ENCODE measurements around the gene PRKCQ. TPM values are rescaled to one million over a fixed set of nuclear protein-coding genes. Genes with fewer than 3 reads are reported as not detected.

The PRKCQ gene
- total and polyA plus RNA-seq, 2 of the 8 experiments (the other 6 are each of a cell fraction or from before 2014, with no cell fraction given), result 9.1 to 22.6 TPM

DNA sequence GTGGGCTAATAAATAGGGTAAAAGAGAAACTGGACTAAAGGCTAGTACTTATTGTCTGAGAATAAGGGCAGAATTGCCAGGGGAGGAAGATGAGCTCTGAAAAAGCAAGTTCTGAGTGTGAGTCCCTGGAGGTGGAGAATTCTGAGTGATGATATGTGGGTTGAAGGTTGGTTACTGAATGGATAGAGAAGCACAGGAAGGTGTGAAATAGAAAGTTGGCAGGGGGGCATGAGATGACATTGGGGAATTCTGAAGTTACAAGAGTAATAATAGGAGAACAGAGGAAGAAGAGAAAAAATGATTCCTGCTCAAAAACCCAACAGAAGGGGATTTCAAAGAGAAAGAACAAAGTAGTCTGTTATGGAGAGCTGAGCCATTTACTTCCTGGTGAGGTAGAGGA is 76.9 kb downstream of the PRKCQ start:
- Histone ChIP-seq H2AFZ (ENCODE audit: low read length) (no peak overlapping the region), H2BK5ac (ENCODE audit: low read depth, low read length) (no peak overlapping the region), H3K27ac (ENCODE audit: low read depth, low read length) (no peak overlapping the region), H4K20me1 (replicated peaks in 1 of 2; ENCODE audit: control insufficient read depth in 1 of 2, insufficient read depth in 2 of 2, low read length in 2 of 2) (no peaks in the 10 kb centered on the region), H2BK120ac (replicated peaks; ENCODE audit: low read depth, low read length) (no peak overlapping the region), H2BK20ac (ENCODE audit: low read length) (no peak overlapping the region), H2BK15ac (ENCODE audit: low read length) (no peak overlapping the region), H3K14ac (ENCODE audit: insufficient read length) (no peak overlapping the region), H3K36me3 (ENCODE audit: control insufficient read depth in 2 of 4, insufficient read depth in 4 of 4, low read length in 3 of 4) (no peaks in the 10 kb centered on the region; a peak in 2 of 8 replicates), H3K4me3 (ENCODE audit: extremely low read depth in 1 of 4, insufficient read depth in 2 of 4, low read depth in 3 of 4, low read length in 4 of 4) (no peak overlapping the region), H3K4me2 (ENCODE audit: insufficient read depth in 1 of 2, low read depth in 2 of 2, low read length in 2 of 2) (no peak overlapping the region), H3K23ac (ENCODE audit: insufficient read length) (no peak overlapping the region), H3K23me2 (ENCODE audit: low read depth, low read length) (no peaks in the 10 kb centered on the region), H3K4me1 (replicated peaks in 1 of 4; ENCODE audit: control insufficient read depth in 3 of 4, insufficient read depth in 4 of 4, low read length in 3 of 4) (no peaks in the 10 kb centered on the region), H4K5ac (ENCODE audit: insufficient read length, low read depth, low read length) (no peak overlapping the region), H3K27me3 (replicated peaks in 1 of 4; ENCODE audit: control insufficient read depth in 3 of 4, extremely low read depth in 1 of 4, insufficient read depth in 3 of 4, low read length in 3 of 4) (no peaks in the 10 kb centered on the region), H3K18ac (ENCODE audit: extremely low read depth, low read length) (no peak overlapping the region), H2AK5ac (ENCODE audit: low read depth, low read length) (no peak overlapping the region), H3K4ac (replicated peaks; ENCODE audit: insufficient read length, low read depth, low read length) (no peak overlapping the region), H3K56ac (replicated peaks; ENCODE audit: insufficient read length, low read depth, low read length) (no peak overlapping the region), H3K79me1 (ENCODE audit: low read depth, low read length) (no peaks in the 10 kb centered on the region), H2BK12ac (ENCODE audit: low read depth, low read length) (no peak overlapping the region), H4K8ac (ENCODE audit: extremely low read depth, insufficient read depth, low read length) (no peak overlapping the region), H4K91ac (replicated peaks; ENCODE audit: insufficient read length, low read length) (no peak overlapping the region), H3K9me3 (ENCODE audit: insufficient read depth in 2 of 2, low read depth in 1 of 2, low read length in 1 of 2) (no peaks in the 10 kb centered on the region), H3K79me2 (ENCODE audit: control insufficient read depth in 1 of 2, insufficient read depth in 2 of 2, low read length in 2 of 2) (no peaks in the 10 kb centered on the region), H3K9ac (replicated peaks in 1 of 4; ENCODE audit: extremely low read depth in 1 of 4, low read depth in 3 of 4, low read length in 3 of 4) (no peak overlapping the region)
- CTCF ChIA-PET (ENCODE audit: partially characterized antibody), result no interaction called here
- DNase-seq (ENCODE audit: low read depth in 1 of 2, low spot score in 2 of 2), result no peak
- FAIRE-seq, result no peak
- POLR2A ChIA-PET (ENCODE audit: partially characterized antibody), result no interaction called here
- TF ChIP-seq SAP30 (IDR thresholded peaks at IDR 0.05; ENCODE audit: insufficient read depth, insufficient replicate concordance, low read length) (no peak), POU5F1 (IDR thresholded peaks at IDR 0.05; ENCODE audit: low read depth, low read length) (no peak), TBP (IDR thresholded peaks at IDR 0.05; ENCODE audit: low read depth, low read length) (no peak), MAFK (IDR thresholded peaks at IDR 0.05; ENCODE audit: low read depth, low read length) (no peak), SP2 (IDR thresholded peaks at IDR 0.05; ENCODE audit: low read length) (no peak), SP1 (IDR thresholded peaks at IDR 0.05; ENCODE audit: low read depth, low read length) (no peak), PHF8 (conservative IDR thresholded peaks at IDR 0.05; ENCODE audit: low read depth, low read length) (no peak), CHD1 (IDR thresholded peaks at IDR 0.05; ENCODE audit: low read depth, low read length) (no peak), BCL11A (IDR thresholded peaks at IDR 0.05; ENCODE audit: low read depth in 2 of 2, low read length in 2 of 2) (no peak)
- TF ChIP-seq, protein P1, sequence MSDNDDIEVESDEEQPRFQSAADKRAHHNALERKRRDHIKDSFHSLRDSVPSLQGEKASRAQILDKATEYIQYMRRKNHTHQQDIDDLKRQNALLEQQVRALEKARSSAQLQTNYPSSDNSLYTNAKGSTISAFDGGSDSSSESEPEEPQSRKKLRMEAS (IDR thresholded peaks at IDR 0.05), result no peak
- TF ChIP-seq, protein P2, sequence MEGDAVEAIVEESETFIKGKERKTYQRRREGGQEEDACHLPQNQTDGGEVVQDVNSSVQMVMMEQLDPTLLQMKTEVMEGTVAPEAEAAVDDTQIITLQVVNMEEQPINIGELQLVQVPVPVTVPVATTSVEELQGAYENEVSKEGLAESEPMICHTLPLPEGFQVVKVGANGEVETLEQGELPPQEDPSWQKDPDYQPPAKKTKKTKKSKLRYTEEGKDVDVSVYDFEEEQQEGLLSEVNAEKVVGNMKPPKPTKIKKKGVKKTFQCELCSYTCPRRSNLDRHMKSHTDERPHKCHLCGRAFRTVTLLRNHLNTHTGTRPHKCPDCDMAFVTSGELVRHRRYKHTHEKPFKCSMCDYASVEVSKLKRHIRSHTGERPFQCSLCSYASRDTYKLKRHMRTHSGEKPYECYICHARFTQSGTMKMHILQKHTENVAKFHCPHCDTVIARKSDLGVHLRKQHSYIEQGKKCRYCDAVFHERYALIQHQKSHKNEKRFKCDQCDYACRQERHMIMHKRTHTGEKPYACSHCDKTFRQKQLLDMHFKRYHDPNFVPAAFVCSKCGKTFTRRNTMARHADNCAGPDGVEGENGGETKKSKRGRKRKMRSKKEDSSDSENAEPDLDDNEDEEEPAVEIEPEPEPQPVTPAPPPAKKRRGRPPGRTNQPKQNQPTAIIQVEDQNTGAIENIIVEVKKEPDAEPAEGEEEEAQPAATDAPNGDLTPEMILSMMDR (IDR thresholded peaks at IDR 0.05; ENCODE audit: control extremely low read depth in 1 of 3, insufficient read depth in 1 of 3, low read depth in 1 of 3, low read length in 3 of 3), result no peak
- TF ChIP-seq, protein P3, sequence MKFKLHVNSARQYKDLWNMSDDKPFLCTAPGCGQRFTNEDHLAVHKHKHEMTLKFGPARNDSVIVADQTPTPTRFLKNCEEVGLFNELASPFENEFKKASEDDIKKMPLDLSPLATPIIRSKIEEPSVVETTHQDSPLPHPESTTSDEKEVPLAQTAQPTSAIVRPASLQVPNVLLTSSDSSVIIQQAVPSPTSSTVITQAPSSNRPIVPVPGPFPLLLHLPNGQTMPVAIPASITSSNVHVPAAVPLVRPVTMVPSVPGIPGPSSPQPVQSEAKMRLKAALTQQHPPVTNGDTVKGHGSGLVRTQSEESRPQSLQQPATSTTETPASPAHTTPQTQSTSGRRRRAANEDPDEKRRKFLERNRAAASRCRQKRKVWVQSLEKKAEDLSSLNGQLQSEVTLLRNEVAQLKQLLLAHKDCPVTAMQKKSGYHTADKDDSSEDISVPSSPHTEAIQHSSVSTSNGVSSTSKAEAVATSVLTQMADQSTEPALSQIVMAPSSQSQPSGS (IDR thresholded peaks at IDR 0.05; ENCODE audit: low read length), result no peak
